ENCODE results near the gene SLAIN1. TPM values are rescaled to one million over a fixed set of nuclear protein-coding genes. Genes with fewer than 3 reads are reported as not detected.

SLAIN1 gene
- total and polyA plus RNA-seq, 2 of the 13 experiments (the other 11 are each of a cell fraction or from before 2014, with no cell fraction given), result 1.2 to 4.5 TPM

- TF ChIP-seq ZFP82 (CRISPR knock-in tag; IDR thresholded peaks at IDR 0.05; ENCODE audit: borderline replicate concordance), result no peak
- no peak for TF ChIP-seq RXRA (CRISPR knock-in tag; IDR thresholded peaks at IDR 0.05)
- no peak for TF ChIP-seq ZNF850 (CRISPR knock-in tag; conservative IDR thresholded peaks at IDR 0.05)
- TF ChIP-seq, protein P1, sequence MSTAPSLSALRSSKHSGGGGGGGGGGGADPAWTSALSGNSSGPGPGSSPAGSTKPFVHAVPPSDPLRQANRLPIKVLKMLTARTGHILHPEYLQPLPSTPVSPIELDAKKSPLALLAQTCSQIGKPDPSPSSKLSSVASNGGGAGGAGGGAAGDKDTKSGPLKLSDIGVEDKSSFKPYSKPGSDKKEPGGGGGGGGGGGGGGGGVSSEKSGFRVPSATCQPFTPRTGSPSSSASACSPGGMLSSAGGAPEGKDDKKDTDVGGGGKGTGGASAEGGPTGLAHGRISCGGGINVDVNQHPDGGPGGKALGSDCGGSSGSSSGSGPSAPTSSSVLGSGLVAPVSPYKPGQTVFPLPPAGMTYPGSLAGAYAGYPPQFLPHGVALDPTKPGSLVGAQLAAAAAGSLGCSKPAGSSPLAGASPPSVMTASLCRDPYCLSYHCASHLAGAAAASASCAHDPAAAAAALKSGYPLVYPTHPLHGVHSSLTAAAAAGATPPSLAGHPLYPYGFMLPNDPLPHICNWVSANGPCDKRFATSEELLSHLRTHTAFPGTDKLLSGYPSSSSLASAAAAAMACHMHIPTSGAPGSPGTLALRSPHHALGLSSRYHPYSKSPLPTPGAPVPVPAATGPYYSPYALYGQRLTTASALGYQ (CRISPR knock-in tag; IDR thresholded peaks at IDR 0.05), result no peak
- 0 out of 2 replicates have a peak, but pooled peaks have one; percentile 21 for TF ChIP-seq ZNF768 (CRISPR knock-in tag; IDR thresholded peaks at IDR 0.05)
- no peak for TF ChIP-seq CENPT (CRISPR knock-in tag; IDR thresholded peaks at IDR 0.05; ENCODE audit: low read depth)
- TF ChIP-seq ZNF317 (CRISPR knock-in tag; IDR thresholded peaks at IDR 0.05), result no peak
- no peak for TF ChIP-seq ZNF142 (CRISPR knock-in tag; IDR thresholded peaks at IDR 0.05)
- TF ChIP-seq HDAC1 (CRISPR knock-in tag; IDR thresholded peaks at IDR 0.05), result no peak
- no peak for TF ChIP-seq ZKSCAN1 (IDR thresholded peaks at IDR 0.05; ENCODE audit: low read length)
- TF ChIP-seq TCF7 (IDR thresholded peaks at IDR 0.05; ENCODE audit: low read depth), result no peak
- TF ChIP-seq, protein P2, sequence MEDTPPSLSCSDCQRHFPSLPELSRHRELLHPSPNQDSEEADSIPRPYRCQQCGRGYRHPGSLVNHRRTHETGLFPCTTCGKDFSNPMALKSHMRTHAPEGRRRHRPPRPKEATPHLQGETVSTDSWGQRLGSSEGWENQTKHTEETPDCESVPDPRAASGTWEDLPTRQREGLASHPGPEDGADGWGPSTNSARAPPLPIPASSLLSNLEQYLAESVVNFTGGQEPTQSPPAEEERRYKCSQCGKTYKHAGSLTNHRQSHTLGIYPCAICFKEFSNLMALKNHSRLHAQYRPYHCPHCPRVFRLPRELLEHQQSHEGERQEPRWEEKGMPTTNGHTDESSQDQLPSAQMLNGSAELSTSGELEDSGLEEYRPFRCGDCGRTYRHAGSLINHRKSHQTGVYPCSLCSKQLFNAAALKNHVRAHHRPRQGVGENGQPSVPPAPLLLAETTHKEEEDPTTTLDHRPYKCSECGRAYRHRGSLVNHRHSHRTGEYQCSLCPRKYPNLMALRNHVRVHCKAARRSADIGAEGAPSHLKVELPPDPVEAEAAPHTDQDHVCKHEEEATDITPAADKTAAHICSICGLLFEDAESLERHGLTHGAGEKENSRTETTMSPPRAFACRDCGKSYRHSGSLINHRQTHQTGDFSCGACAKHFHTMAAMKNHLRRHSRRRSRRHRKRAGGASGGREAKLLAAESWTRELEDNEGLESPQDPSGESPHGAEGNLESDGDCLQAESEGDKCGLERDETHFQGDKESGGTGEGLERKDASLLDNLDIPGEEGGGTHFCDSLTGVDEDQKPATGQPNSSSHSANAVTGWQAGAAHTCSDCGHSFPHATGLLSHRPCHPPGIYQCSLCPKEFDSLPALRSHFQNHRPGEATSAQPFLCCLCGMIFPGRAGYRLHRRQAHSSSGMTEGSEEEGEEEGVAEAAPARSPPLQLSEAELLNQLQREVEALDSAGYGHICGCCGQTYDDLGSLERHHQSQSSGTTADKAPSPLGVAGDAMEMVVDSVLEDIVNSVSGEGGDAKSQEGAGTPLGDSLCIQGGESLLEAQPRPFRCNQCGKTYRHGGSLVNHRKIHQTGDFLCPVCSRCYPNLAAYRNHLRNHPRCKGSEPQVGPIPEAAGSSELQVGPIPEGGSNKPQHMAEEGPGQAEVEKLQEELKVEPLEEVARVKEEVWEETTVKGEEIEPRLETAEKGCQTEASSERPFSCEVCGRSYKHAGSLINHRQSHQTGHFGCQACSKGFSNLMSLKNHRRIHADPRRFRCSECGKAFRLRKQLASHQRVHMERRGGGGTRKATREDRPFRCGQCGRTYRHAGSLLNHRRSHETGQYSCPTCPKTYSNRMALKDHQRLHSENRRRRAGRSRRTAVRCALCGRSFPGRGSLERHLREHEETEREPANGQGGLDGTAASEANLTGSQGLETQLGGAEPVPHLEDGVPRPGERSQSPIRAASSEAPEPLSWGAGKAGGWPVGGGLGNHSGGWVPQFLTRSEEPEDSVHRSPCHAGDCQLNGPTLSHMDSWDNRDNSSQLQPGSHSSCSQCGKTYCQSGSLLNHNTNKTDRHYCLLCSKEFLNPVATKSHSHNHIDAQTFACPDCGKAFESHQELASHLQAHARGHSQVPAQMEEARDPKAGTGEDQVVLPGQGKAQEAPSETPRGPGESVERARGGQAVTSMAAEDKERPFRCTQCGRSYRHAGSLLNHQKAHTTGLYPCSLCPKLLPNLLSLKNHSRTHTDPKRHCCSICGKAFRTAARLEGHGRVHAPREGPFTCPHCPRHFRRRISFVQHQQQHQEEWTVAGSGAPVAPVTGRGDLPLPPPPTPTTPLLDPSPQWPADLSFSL (CRISPR knock-in tag; IDR thresholded peaks at IDR 0.05), result no peak
- TF ChIP-seq SRSF9 (IDR thresholded peaks at IDR 0.05; ENCODE audit: borderline replicate concordance, insufficient read depth, low read depth, low read length, poor library complexity, severe bottlenecking), result no peak
- TF ChIP-seq ZNF337 (CRISPR knock-in tag; IDR thresholded peaks at IDR 0.05; ENCODE audit: borderline replicate concordance, low read depth), result no peak
Observed at GRCh38 chr13:77697217-77698103, at the start of gene SLAIN1 (continued).

All from HepG2 (cell line).